ENCODE data around the gene PSMD13. TPM values are rescaled to one million over a fixed set of nuclear protein-coding genes. Genes with fewer than 3 reads are reported as not detected.

PSMD13 gene
- total RNA-seq, 1 experiment from 2014 or later, result 179 TPM

DNA sequence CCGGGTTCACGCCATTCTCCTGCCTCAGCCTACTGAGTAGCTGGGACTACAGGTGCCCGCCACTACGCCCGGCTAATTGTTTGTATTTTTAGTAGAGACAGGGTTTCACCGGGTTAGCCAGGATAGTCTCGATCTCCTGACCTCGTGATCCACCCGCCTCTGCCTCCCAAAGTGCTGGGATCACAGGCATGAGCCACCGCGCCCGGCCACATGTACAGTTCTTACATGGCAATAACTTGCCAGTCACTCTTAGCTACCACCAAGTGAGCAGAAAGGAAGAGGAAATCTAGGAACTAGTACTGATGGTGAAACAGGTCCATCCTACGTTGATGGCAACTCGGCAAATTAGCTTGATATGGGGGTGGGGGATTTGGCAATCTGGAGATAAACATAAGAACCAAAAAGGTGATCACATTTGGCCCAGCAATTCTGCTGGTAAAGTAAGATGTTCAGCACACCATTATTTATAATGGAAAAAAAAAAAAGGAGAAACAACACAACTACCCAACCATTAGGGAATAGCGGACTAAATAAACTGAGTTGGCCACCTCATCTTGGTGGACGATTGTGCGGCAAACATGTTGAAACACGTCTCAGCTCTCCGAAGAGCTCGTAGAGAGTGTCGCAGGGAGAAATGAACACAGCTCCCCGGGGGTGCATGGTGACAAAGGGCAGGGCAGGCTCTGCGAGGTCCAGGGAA, 46.8 kb downstream of the PSMD13 start:
- no peak for TF ChIP-seq ZBTB33 (IDR thresholded peaks at IDR 0.05; ENCODE audit: extremely low read depth, insufficient replicate concordance, low read length)
- TF ChIP-seq FOSL1 (IDR thresholded peaks at IDR 0.05; ENCODE audit: low read depth), result no peak
- TF ChIP-seq SRF (IDR thresholded peaks at IDR 0.05; ENCODE audit: low read depth), result no peak
- TF ChIP-seq CTCF (IDR thresholded peaks at IDR 0.05 in 2 of 3, conservative IDR thresholded peaks at IDR 0.05 in 1 of 3; ENCODE audit: borderline replicate concordance in 1 of 3, insufficient read depth in 1 of 3, low read depth in 2 of 3, low read length in 2 of 3), result no peak
- no peak for TF ChIP-seq ZFX (IDR thresholded peaks at IDR 0.05)
- no peak for TF ChIP-seq EGR1 (IDR thresholded peaks at IDR 0.05; ENCODE audit: low read depth)
- no peak for TF ChIP-seq CEBPB (IDR thresholded peaks at IDR 0.05; ENCODE audit: low read depth)
- TF ChIP-seq SP1 (IDR thresholded peaks at IDR 0.05; ENCODE audit: low read depth), result no peak
- no peak for TF ChIP-seq TCF7L2 (IDR thresholded peaks at IDR 0.05; ENCODE audit: borderline replicate concordance, extremely low read depth, insufficient read depth, insufficient read length)
- TF ChIP-seq POLR2A (IDR thresholded peaks at IDR 0.05; ENCODE audit: borderline replicate concordance, extremely low read depth, insufficient read depth, insufficient read length), result no peak
- TF ChIP-seq CBX3 (IDR thresholded peaks at IDR 0.05; ENCODE audit: low read depth), result no peak
- TF ChIP-seq RAD21 (IDR thresholded peaks at IDR 0.05; ENCODE audit: low read depth), result no peak
- no peak for TF ChIP-seq EZH2 (IDR thresholded peaks at IDR 0.05)
- no peak for TF ChIP-seq ZNF274 (IDR thresholded peaks at IDR 0.05; ENCODE audit: low read depth, low read length)
- ChIA-PET CTCF (interaction anchor here (0.7 to 0.8 kb wide), 2 partner anchors 33 to 34 kb away, joined by 3 read pairs; no protein-coding TSS in a partner anchor), POLR2A (no interaction called here), RAD21 (ENCODE audit: low non-redundant PET in 1 of 2, low total read pairs in 2 of 2, uncharacterized antibody in 2 of 2, unreplicated experiment in 2 of 2) (no interaction called here)
- Histone ChIP-seq H3K9me3 (ENCODE audit: control insufficient read depth in 1 of 2, insufficient read depth in 1 of 2, low read depth in 1 of 2, low read length in 2 of 2) (no peaks in the 10 kb centered on the region), H3K9me2 (ENCODE audit: insufficient read depth) (no peaks in the 10 kb centered on the region), H3K4me2 (ENCODE audit: low read length) (no peak overlapping the region), H3K27ac (ENCODE audit: low read depth, low read length) (no peak overlapping the region; the same call in 1 of the 2 replicates), H3K4me1 (ENCODE audit: control insufficient read depth in 1 of 2, insufficient read depth in 2 of 2, low read length in 2 of 2) (peaks cover 10 to 20% of the 10 kb centered on the region in 2 experiments), H3K4me3 (replicated peaks in 1 of 2; ENCODE audit: low read depth in 1 of 2, low read length in 2 of 2) (no peak overlapping the region), H3K9ac (ENCODE audit: low read length) (no peak overlapping the region), H3K27me3 (ENCODE audit: insufficient read depth, low read length) (no peaks in the 10 kb centered on the region), H4K20me1 (ENCODE audit: insufficient read depth) (no peaks in the 10 kb centered on the region), H3K79me2 (ENCODE audit: insufficient read depth, low read length) (peaks cover 3% of the 10 kb centered on the region; the same call in 1 of the 2 replicates), H3K36me3 (ENCODE audit: control insufficient read depth in 1 of 2, insufficient read depth in 2 of 2, low read length in 2 of 2) (no peaks in the 10 kb centered on the region), H2AFZ (ENCODE audit: low read depth, low read length, poor library complexity, severe bottlenecking) (no peak overlapping the region)
- intact Hi-C loops (cut with micrococcal nuclease), result no loop called here
- ATAC-seq (no peak), DNase-seq (ENCODE audit: low read depth, low spot score) (no peak)
- no TSS peak for BruUV-seq (replicated peaks)

Measured in HCT116 (cell line).